Smooth muscle cell (in vitro differentiated cells): ENCODE results near the gene KCNQ4. TPM values are rescaled to one million over a fixed set of nuclear protein-coding genes. Genes with fewer than 3 reads are reported as not detected.

Source experiments
- DNase-seq: peaks from one replicate; lab custom pipeline; 2025; ENCODE audit not compliant: unreplicated experiment; lab: John Stamatoyannopoulos, UW
- H2AFZ ChIP-seq: fragments of 200-600 bp; sonication (generic); 2 replicates; pipeline ENCODE4 v1.6.0; 2016; ENCODE audit warnings: antibody characterized with exemption, low read depth, mild to moderate bottlenecking
- H3F3A ChIP-seq: fragments of 200-600 bp; sonication (generic); 2 replicates; pipeline ENCODE4 v1.6.0; 2017; ENCODE audit warnings: antibody characterized with exemption, low read depth
- H3K27ac ChIP-seq: fragments of 200-600 bp; sonication (generic); 2 replicates; pipeline ENCODE4 v1.5.1; 2016; ENCODE audit warnings: low read depth, mild to moderate bottlenecking
- H3K27me3 ChIP-seq: fragments of 200-600 bp; sonication (generic); 2 replicates; pipeline ENCODE4 v1.6.1; 2016; ENCODE audit warnings: low read depth, mild to moderate bottlenecking
- H3K36me3 ChIP-seq: fragments of 200-600 bp; sonication (generic); 2 replicates; pipeline ENCODE4 v1.5.1; 2016; ENCODE audit warnings: low read depth
- H3K4me1 ChIP-seq: fragments of 200-600 bp; sonication (generic); 2 replicates; pipeline ENCODE4 v1.5.1; 2016; ENCODE audit warnings: low read depth
- H3K4me2 ChIP-seq: fragments of 200-600 bp; sonication (generic); 2 replicates; pipeline ENCODE4 v1.6.0; 2016; ENCODE audit warnings: mild to moderate bottlenecking
- H3K4me3 ChIP-seq: fragments of 200-600 bp; sonication (generic); 2 replicates; pipeline ENCODE4 v1.5.1; 2016; ENCODE audit warnings: mild to moderate bottlenecking
- H3K79me2 ChIP-seq: fragments of 200-600 bp; sonication (generic); 2 replicates; pipeline ENCODE4 v1.6.0; 2016; ENCODE audit warnings: low read depth, mild to moderate bottlenecking
- H3K9ac ChIP-seq: fragments of 200-600 bp; sonication (generic); 2 replicates; pipeline ENCODE4 v1.6.0; 2016; ENCODE audit warnings: low read depth
- H3K9me3 ChIP-seq: fragments of 200-600 bp; sonication (generic); replicated peaks from 2 replicates; pipeline ENCODE4 v1.5.1; 2016; ENCODE audit warnings: low read depth
- H4K20me1 ChIP-seq: fragments of 200-600 bp; sonication (generic); 2 replicates; pipeline ENCODE4 v1.6.0; 2016; ENCODE audit warnings: low read depth
- CTCF ChIP-seq: fragments of 200-600 bp; sonication (generic); IDR thresholded peaks from 2 replicates; pipeline ENCODE4 v1.5.1; 2017; ENCODE audit warnings: borderline replicate concordance, mild to moderate bottlenecking, antibody characterized with exemption; ENCODE audit not compliant: insufficient read depth, poor library complexity, severe bottlenecking
- WGBS: methylation state at CpG from one replicate; pipeline ENCODE4 v1.1.7; 2016; ENCODE audit warnings: low lambda C conversion rate; 5-methylcytosine and 5-hydroxymethylcytosine counted together
- polyA plus RNA-seq: library from polyadenylated mRNA; unstranded; fragments of >200 nt; fragmentation: Nextera tagmentation; extraction: Ambion mirVana; gene quantifications from 2 replicates; pipeline ENCODE4 v1.2.1, GENCODE V29; 2016
- total RNA-seq: library from RNA; depleted of rRNA; stranded (reverse); fragments of >200 nt; gene quantifications from 2 replicates; pipeline ENCODE4 v1.2.3, GENCODE V29; 2014

KCNQ4 gene
- total and polyA plus RNA-seq, 2 experiments from 2014 or later, result 0.06 TPM; not detected in 1

DNA sequence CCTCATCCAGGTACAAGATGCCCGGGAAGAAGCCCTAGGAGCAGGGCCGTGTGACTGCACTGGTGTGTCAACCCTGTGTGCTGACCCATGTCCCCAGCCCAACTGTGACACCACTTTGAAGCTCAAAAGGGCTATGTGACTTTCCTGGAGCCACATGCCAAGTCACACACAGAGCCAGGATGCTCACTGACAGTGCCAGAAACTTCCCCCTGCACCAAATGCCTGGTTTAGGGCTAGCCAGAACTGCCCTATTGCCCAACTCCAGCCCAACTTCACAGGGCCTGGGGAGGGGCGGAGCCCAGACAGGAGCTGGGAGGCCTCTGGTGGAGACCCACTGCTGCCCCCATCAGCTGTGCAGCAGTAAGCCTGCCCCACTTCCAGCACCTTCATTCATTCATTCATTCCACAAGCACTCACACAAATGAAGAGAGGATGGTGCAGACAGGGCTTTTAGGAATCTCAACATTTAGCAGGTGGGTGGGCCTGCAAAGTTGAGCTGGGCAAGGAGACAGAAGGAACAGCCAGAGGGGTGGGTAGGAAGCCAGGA, 36.7 kb downstream of the KCNQ4 start:
- peaks cover 10% of the 10 kb centered on the region for H3F3A ChIP-seq
- no peak overlapping the region for H3K9ac ChIP-seq
- no peak overlapping the region for H2AFZ ChIP-seq
- H3K27me3 ChIP-seq, result peaks cover 17% of the 10 kb centered on the region
- TF ChIP-seq CTCF, result no peak
- no peak for DNase-seq
- H3K79me2 ChIP-seq, result no peaks in the 10 kb centered on the region
- 93% methylated on average over 3 of the region's 3 CpGs for WGBS
- H3K4me2 ChIP-seq, result no peak overlapping the region
- H3K4me3 ChIP-seq, result no peak overlapping the region
- no peak overlapping the region for H3K27ac ChIP-seq
- no peaks in the 10 kb centered on the region for H3K9me3 ChIP-seq
- H3K4me1 ChIP-seq, result peaks cover 17% of the 10 kb centered on the region
- no peaks in the 10 kb centered on the region for H3K36me3 ChIP-seq
- H4K20me1 ChIP-seq, result no peaks in the 10 kb centered on the region

DNA sequence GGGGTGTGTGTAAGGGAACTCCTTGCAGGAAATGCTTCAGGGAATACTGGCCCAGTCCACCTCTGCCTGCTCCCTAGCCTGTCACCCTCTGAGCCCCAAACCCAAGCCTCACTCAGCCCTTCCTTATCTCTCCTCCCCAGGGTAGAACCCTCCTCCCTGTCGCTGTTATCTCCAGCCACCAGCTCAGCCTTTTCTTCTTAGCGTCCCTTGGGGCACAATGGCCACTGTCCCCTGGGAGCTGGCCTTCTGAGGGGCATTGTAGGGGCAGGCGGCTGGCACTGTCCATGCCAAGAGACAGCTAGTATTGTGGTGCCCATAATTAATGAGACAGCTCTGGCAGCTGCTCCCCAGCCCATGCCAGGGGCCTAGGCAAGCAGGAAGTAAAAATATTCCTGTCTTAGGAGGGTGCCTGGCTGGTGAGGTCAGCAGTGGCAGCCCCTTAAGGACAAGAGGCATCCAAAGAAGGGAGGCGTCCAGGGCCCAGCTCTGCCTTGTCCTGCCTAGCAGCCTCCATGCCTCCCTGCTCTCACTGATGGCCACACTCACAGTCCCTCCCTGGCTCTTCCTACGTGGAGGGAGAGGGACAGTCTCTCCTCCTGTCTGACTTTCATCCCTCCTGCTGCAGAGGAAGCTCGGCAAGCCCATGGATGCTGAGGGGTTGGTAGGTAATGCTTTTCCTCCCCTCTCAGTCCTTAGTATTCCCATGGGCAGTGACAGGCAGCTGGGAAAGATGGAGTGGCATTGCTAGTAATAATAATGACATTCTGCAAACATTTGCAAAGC, 37.5 kb downstream of the KCNQ4 start:
- H3K9ac ChIP-seq, result no peak overlapping the region

GRCh38 chr1:40822890-40823289, 39.3 kb downstream of the KCNQ4 start:
- Histone ChIP-seq H2AFZ (no peak overlapping the region), H3K4me3 (no peak overlapping the region), H3K4me2 (no peak overlapping the region), H3K27me3 (peaks cover 5% of the 10 kb centered on the region), H4K20me1 (no peaks in the 10 kb centered on the region), H3K36me3 (no peaks in the 10 kb centered on the region), H3K4me1 (peaks cover 22% of the 10 kb centered on the region), H3K79me2 (no peaks in the 10 kb centered on the region), H3F3A (peaks cover 10% of the 10 kb centered on the region), H3K27ac (no peak overlapping the region), H3K9ac (no peak overlapping the region), H3K9me3 (no peaks in the 10 kb centered on the region)
- no peak for DNase-seq
- 98% methylated on average over 12 of the region's 12 CpGs for WGBS
- TF ChIP-seq CTCF, result no peak

More for the DNA sequence above, 37.5 kb downstream of the KCNQ4 start:
- Histone ChIP-seq H3K4me3 (no peak overlapping the region), H3K9me3 (no peaks in the 10 kb centered on the region), H3F3A (peaks cover 10% of the 10 kb centered on the region), H3K79me2 (no peaks in the 10 kb centered on the region), H3K27me3 (peaks cover 12% of the 10 kb centered on the region), H3K4me2 (no peak overlapping the region), H3K4me1 (peaks cover 22% of the 10 kb centered on the region), H3K27ac (no peak overlapping the region), H3K36me3 (no peaks in the 10 kb centered on the region), H4K20me1 (no peaks in the 10 kb centered on the region), H2AFZ (no peak overlapping the region)
- WGBS, result 71% methylated on average over 6 of the region's 6 CpGs
- no peak for DNase-seq
- TF ChIP-seq CTCF, result no peak
